HG02798 (cell line): Measurements from ENCODE around the gene MYBPHL.
A peak's percentile ranks its signal among the peaks of the same experiment; 100 is the strongest.
"Not testable (repeated sequence)": the region's sequence is repeated elsewhere in the genome, so short reads cannot be mapped to it uniquely, and the experiment has no call there.

Experiments used
- ATAC-seq: cut with Tn5 transposase; IDR thresholded peaks from one replicate; pipeline ENCODE4 v1.9.1; 2021; ENCODE audit warnings: mild to moderate bottlenecking; ENCODE audit not compliant: unreplicated experiment, poor library complexity

The MYBPHL gene

GRCh38 chr1:109307274-109308021, 637 bp upstream of the MYBPHL start:
- no peak for ATAC-seq

- ATAC-seq: not testable (repeated sequence)
Measured at GRCh38 chr1:109305991-109306390, 820 bp downstream of the MYBPHL start.

- no peak for ATAC-seq
Measured at GRCh38 chr1:109304226-109304920, 2.4 kb downstream of the MYBPHL start.

GRCh38 chr1:109301874-109302273, 4.9 kb downstream of the MYBPHL start:
- no peak for ATAC-seq

GRCh38 chr1:109300650-109301151, 6.1 kb downstream of the MYBPHL start:
- ATAC-seq: no peak

GRCh38 chr1:109299558-109300343, 7.1 kb downstream of the MYBPHL start:
- no peak for ATAC-seq

- no peak for ATAC-seq
Measured at GRCh38 chr1:109298666-109299557, 7.9 kb downstream of the MYBPHL start.

GRCh38 chr1:109296782-109297181, 10.0 kb downstream of the MYBPHL start:
- no peak for ATAC-seq

GRCh38 chr1:109295712-109296415, 10.9 kb downstream of the MYBPHL start:
- no peak for ATAC-seq

- ATAC-seq: no peak
Measured at GRCh38 chr1:109294481-109294880, 12.3 kb downstream of the MYBPHL start.

- no peak for ATAC-seq
Measured at GRCh38 chr1:109293026-109293425, 13.8 kb downstream of the MYBPHL start.

- ATAC-seq: no peak
Measured at GRCh38 chr1:109292364-109292763, 14.4 kb downstream of the MYBPHL start.

- ATAC-seq: no peak
Measured at GRCh38 chr1:109290998-109291397, 15.8 kb downstream of the MYBPHL start.

GRCh38 chr1:109290137-109290536, 16.7 kb downstream of the MYBPHL start:
- ATAC-seq: no peak

- not testable (repeated sequence) for ATAC-seq
Measured at GRCh38 chr1:109286762-109287161, 20.0 kb downstream of the MYBPHL start.

- ATAC-seq: no peak
Measured at GRCh38 chr1:109283748-109284600, 22.8 kb downstream of the MYBPHL start.

- peak; percentile 97 for ATAC-seq
Measured at GRCh38 chr1:109282952-109283747, 23.7 kb downstream of the MYBPHL start, which contains the start of gene PSRC1. PSRC1 (minus strand) TSS chr1:109283145.
